GM23248 (cell line): Measurements from ENCODE around the gene IRF2BP1.
"Not testable (repeated sequence)": the region's sequence is repeated elsewhere in the genome, so short reads cannot be mapped to it uniquely, and the experiment has no call there.

Experiments used
- EZH2 ChIP-seq: fragments of 200-600 bp; sonication (generic); IDR thresholded peaks from 2 replicates; pipeline ENCODE4 v1.6.1; 2018; ENCODE audit warnings: antibody characterized with exemption, mild to moderate bottlenecking; ENCODE audit not compliant: insufficient read depth, poor library complexity, severe bottlenecking
- EZH2phosphoT487 ChIP-seq: fragments of 200-600 bp; sonication (generic); IDR thresholded peaks from 2 replicates; pipeline ENCODE4 v1.6.1; 2018; ENCODE audit warnings: antibody characterized with exemption, moderate library complexity, mild to moderate bottlenecking, low read depth; ENCODE audit not compliant: insufficient read depth

DNA sequence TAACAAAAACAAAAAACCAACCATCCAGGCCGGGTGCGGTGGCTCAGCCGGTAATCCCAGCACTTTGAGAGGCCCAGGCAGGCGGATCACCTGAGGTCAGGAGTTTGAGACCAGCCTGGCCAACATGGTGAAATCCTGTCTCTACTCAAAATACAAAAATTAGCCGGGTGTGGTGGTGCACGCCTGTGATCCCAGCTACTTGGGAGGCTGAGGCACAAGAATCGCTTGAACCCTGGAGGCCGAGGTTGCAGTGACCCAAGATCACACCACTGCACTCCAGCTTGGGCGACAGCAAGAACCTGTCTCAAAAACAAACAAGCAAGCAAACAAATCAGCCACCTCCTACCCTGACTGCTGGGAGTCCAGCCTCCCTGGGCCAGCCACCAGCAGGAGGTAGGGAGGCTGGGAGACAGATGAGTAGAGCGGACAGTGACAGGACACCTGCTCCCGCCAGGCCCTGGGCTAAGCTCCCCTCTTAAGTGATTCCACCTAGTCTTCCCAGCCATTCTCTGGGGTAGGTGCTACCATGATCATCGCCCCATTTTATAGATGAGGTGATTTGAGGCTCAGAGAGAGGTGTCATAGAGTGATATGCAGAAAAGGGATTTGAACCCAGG lies 10.2 kb upstream of the IRF2BP1 start:
- not testable (repeated sequence) for TF ChIP-seq EZH2, EZH2phosphoT487
